Endometrial microvascular endothelial cells (primary cell): ENCODE data around the gene CFI. TPM values are rescaled to one million over a fixed set of nuclear protein-coding genes. Genes with fewer than 3 reads are reported as not detected.

Experiments used
- in situ Hi-C: cut with HindIII; loops from 2 replicates; pipeline ENCODE4 v1.10.0; 2017; ENCODE audit warnings: low sequenced_read_pairs, low pct_unique_long_range_greater_than_20kb; ENCODE audit errors: inconsistent ontology term
- total RNA-seq: library from RNA; depleted of rRNA; stranded (reverse); fragments of >200 nt; gene quantifications from one replicate; pipeline ENCODE4 v1.2.3, GENCODE V29; 2015; ENCODE audit errors: inconsistent ontology term

CFI gene
- total RNA-seq, 1 donor from 2014 or later, result 46.2 TPM

GRCh38 chr4:109739547-109739946, 62.3 kb downstream of the CFI start:
- in situ Hi-C loops, result loop anchor here (10.0 kb wide), 1 partner anchor 75 kb away; the partner anchor contains the start of gene GAR1

- in situ Hi-C loops, result loop anchor here (10.0 kb wide), 1 partner anchor 77 kb away; the partner anchor contains the start of gene GAR1
These were observed 63.5 kb downstream of the CFI start for GRCh38 chr4:109738104-109738872.

GRCh38 chr4:109735566-109736365, 66.0 kb downstream of the CFI start:
- in situ Hi-C loops, result loop anchor here (10.0 kb wide), 1 partner anchor 79 kb away; the partner anchor contains the start of gene GAR1

- in situ Hi-C loops, result loop anchor here (10.0 kb wide), 1 partner anchor 81 kb away; the partner anchor contains the start of gene GAR1
These were observed 68.1 kb downstream of the CFI start for GRCh38 chr4:109733728-109734127.

- in situ Hi-C loops, result loop anchor here (10.0 kb wide), 1 partner anchor 84 kb away; the partner anchor contains the start of gene GAR1
These were observed 70.9 kb downstream of the CFI start for GRCh38 chr4:109730619-109731545.

- in situ Hi-C loops, result loop anchor here (10.0 kb wide), 1 partner anchor 85 kb away; the partner anchor contains the start of gene GAR1
These were observed 71.8 kb downstream of the CFI start, which contains the start of gene PLA2G12A for GRCh38 chr4:109729718-109730618. Gene PLA2G12A (minus strand): TSS chr4:109730070. CDS start chr4:109729809, 261 bp downstream.

GRCh38 chr4:109729117-109729717, 72.6 kb downstream of the CFI start:
- in situ Hi-C loops, result no loop called here

- in situ Hi-C loops, result no loop called here
These were observed 73.4 kb downstream of the CFI start for GRCh38 chr4:109728385-109728784.

- in situ Hi-C loops, result no loop called here
These were observed 78.7 kb downstream of the CFI start for GRCh38 chr4:109723110-109723509.

GRCh38 chr4:109722357-109722756, 79.4 kb downstream of the CFI start:
- in situ Hi-C loops, result no loop called here

- in situ Hi-C loops, result no loop called here
These were observed 80.8 kb downstream of the CFI start for GRCh38 chr4:109721033-109721432.

- in situ Hi-C loops, result no loop called here
These were observed 82.2 kb downstream of the CFI start for GRCh38 chr4:109719604-109720003.

GRCh38 chr4:109718759-109719158, 83.0 kb downstream of the CFI start:
- in situ Hi-C loops, result no loop called here

GRCh38 chr4:109713500-109713899, 88.3 kb downstream of the CFI start:
- in situ Hi-C loops, result no loop called here

GRCh38 chr4:109708990-109709389, 92.8 kb downstream of the CFI start:
- in situ Hi-C loops, result no loop called here

- in situ Hi-C loops, result no loop called here
These were observed 93.4 kb downstream of the CFI start for GRCh38 chr4:109708435-109708834.

GRCh38 chr4:109703664-109704361, 98.0 kb downstream of the CFI start:
- in situ Hi-C loops, result no loop called here
